Measurements from ENCODE around the gene SLC38A2.

DNA sequence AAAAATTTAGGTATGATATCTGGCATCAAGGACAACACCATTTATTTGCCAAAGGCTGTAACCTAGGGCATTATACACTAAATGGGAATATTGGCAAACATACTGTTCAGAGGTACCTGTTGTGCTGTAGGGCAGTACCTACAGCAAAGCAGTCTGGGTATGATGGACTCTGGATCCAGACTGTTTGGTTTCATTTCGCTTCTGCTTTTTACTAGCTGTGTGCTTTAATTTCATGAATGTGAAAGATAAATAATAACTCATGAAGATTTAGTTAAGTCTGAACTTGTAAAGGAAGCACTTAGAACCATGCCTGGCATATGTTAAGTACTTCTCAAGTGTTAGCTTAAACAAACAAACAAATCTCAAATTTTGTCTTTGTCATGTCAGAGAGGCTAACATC is 17.7 kb upstream of the SLC38A2 start:
- TF ChIP-seq, protein P1, sequence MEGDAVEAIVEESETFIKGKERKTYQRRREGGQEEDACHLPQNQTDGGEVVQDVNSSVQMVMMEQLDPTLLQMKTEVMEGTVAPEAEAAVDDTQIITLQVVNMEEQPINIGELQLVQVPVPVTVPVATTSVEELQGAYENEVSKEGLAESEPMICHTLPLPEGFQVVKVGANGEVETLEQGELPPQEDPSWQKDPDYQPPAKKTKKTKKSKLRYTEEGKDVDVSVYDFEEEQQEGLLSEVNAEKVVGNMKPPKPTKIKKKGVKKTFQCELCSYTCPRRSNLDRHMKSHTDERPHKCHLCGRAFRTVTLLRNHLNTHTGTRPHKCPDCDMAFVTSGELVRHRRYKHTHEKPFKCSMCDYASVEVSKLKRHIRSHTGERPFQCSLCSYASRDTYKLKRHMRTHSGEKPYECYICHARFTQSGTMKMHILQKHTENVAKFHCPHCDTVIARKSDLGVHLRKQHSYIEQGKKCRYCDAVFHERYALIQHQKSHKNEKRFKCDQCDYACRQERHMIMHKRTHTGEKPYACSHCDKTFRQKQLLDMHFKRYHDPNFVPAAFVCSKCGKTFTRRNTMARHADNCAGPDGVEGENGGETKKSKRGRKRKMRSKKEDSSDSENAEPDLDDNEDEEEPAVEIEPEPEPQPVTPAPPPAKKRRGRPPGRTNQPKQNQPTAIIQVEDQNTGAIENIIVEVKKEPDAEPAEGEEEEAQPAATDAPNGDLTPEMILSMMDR (IDR thresholded peaks at IDR 0.05), result no peak
- no peak for TF ChIP-seq POLR2A (IDR thresholded peaks at IDR 0.05)

All from prostate gland (tissue), 2 donors.